Gastrocnemius medialis (tissue), 4 donors: Measurements from ENCODE around the gene SSBP3.

Experiments used
- POLR2A ChIP-seq, 2 donors: fragments of 450-650 bp; IDR thresholded peaks; one replicate each; pipeline ENCODE4 v1.6.1; 2017; ENCODE audit warnings: antibody characterized with exemption in 2 of 2, mild to moderate bottlenecking in 2 of 2, moderate library complexity in 2 of 2
- TF ChIP-seq, protein P1 (sequence below), 5 experiments: fragments of 450-650 bp in 3 of 5; fragments of 200-600 bp in 2 of 5; sonication (generic) in 2 of 5; IDR thresholded peaks in 4 of 5; conservative IDR thresholded peaks in 1 of 5; 1 replicate in 4 of 5; 2 replicates in 1 of 5; pipeline ENCODE4 v1.5.1; 2016 to 2019; ENCODE audit warnings: antibody characterized with exemption in 5 of 5, mild to moderate bottlenecking in 3 of 5, moderate library complexity in 3 of 5

DNA sequence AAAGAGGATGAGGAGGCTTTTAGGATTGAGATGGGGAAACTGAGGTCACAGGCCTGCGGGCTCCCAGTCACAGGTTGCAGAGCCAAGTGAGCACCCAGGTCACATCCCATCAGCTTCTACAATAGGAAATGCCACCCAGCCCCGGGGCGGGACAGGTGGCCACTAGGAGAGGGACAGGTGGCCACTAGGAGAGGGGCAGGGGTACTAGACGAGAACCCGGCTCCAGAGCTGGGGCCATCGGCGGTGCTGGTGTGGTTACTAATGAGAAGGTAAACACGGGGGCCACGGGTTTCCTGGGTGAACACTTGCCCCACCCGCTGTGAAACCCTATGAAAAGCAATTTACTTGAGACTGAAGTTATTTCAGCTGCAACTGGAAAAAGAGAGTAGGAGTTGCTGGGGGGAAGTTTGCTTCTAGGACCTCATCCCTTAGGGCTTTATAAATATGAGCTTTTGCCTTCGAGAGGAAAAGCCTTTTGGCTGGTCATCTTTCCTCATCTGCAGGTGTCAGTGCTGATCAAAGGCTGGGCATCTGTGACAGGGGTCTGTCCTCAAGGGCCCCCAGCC lies 153.7 kb downstream of the SSBP3 start:
- no peak for TF ChIP-seq POLR2A (IDR thresholded peaks at IDR 0.05)
- TF ChIP-seq, protein P1, sequence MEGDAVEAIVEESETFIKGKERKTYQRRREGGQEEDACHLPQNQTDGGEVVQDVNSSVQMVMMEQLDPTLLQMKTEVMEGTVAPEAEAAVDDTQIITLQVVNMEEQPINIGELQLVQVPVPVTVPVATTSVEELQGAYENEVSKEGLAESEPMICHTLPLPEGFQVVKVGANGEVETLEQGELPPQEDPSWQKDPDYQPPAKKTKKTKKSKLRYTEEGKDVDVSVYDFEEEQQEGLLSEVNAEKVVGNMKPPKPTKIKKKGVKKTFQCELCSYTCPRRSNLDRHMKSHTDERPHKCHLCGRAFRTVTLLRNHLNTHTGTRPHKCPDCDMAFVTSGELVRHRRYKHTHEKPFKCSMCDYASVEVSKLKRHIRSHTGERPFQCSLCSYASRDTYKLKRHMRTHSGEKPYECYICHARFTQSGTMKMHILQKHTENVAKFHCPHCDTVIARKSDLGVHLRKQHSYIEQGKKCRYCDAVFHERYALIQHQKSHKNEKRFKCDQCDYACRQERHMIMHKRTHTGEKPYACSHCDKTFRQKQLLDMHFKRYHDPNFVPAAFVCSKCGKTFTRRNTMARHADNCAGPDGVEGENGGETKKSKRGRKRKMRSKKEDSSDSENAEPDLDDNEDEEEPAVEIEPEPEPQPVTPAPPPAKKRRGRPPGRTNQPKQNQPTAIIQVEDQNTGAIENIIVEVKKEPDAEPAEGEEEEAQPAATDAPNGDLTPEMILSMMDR (IDR thresholded peaks at IDR 0.05 in 4 of 5, conservative IDR thresholded peaks at IDR 0.05 in 1 of 5), result no peak
